Measurements from ENCODE around the gene EXOC3L4. TPM values are rescaled to one million over a fixed set of nuclear protein-coding genes. Genes with fewer than 3 reads are reported as not detected.

Gene EXOC3L4
- total RNA-seq, 2 donors from 2014 or later, result 0.66 to 1.8 TPM

- TF ChIP-seq CTCF (IDR thresholded peaks at IDR 0.05) (peak in 3 of 7 experiments; percentile 13 to 35 (median 26)), POLR2A (IDR thresholded peaks at IDR 0.05) (no peak)
- Histone ChIP-seq H3K4me3 (no peak overlapping the region), H3K27me3 (no peaks in the 10 kb centered on the region)
These were observed 4.7 kb downstream of the EXOC3L4 start for GRCh38 chr14:103099081-103099732.

GRCh38 chr14:103099733-103100280, 5.3 kb downstream of the EXOC3L4 start:
- DNase-seq (no peak), ATAC-seq (no peak)
- TF ChIP-seq CTCF (IDR thresholded peaks at IDR 0.05) (no peak), POLR2A (IDR thresholded peaks at IDR 0.05) (no peak)
- intact Hi-C loops (cut with DNase I), result loop anchor here (10.0 kb wide), 1 partner anchor 195 kb away; no protein-coding TSS in a partner anchor
- Histone ChIP-seq H3K36me3 (replicated peaks in 1 of 2; ENCODE audit: insufficient read depth in 1 of 2, low read depth in 2 of 2) (no peaks in the 10 kb centered on the region), H3K27me3 (no peaks in the 10 kb centered on the region), H3K9me3 (no peaks in the 10 kb centered on the region), H3K4me3 (no peak overlapping the region), H3K27ac (no peak overlapping the region), H3K4me1 (peaks cover 32% of the 10 kb centered on the region)
- WGBS, 2 donors, result 77 to 93% methylated on average over 3 to 8 of the region's 8 CpGs

More at GRCh38 chr14:103099081-103099732, 4.7 kb downstream of the EXOC3L4 start:
- Histone ChIP-seq H3K36me3 (replicated peaks in 1 of 2; ENCODE audit: insufficient read depth in 1 of 2, low read depth in 2 of 2) (no peaks in the 10 kb centered on the region), H3K9me3 (no peaks in the 10 kb centered on the region), H3K4me1 (peaks cover 26% of the 10 kb centered on the region), H3K27ac (no peak overlapping the region)
- peak in 1 of 4 donors; percentile 62 for DNase-seq
- intact Hi-C loops (cut with DNase I), result no loop called here
- WGBS, 2 donors, result 11 to 30% methylated on average over 7 to 12 of the region's 12 CpGs
- peak; percentile 26 for ATAC-seq

- intact Hi-C loops (cut with DNase I), result loop anchor here (10.0 kb wide), 1 partner anchor 194 kb away; no protein-coding TSS in a partner anchor
- Histone ChIP-seq H3K27me3 (no peaks in the 10 kb centered on the region), H3K36me3 (replicated peaks in 1 of 2; ENCODE audit: insufficient read depth in 1 of 2, low read depth in 2 of 2) (no peaks in the 10 kb centered on the region), H3K9me3 (no peaks in the 10 kb centered on the region), H3K4me1 (peaks cover 37% of the 10 kb centered on the region), H3K27ac (no peak overlapping the region), H3K4me3 (no peak overlapping the region)
- DNase-seq (peak in 1 of 4 donors; percentile 6), ATAC-seq (no peak)
- TF ChIP-seq POLR2A (IDR thresholded peaks at IDR 0.05) (no peak), CTCF (IDR thresholded peaks at IDR 0.05) (no peak)
- 76 to 91% methylated on average over 15 to 25 of the region's 25 CpGs for WGBS, 2 donors
These were observed 6.0 kb downstream of the EXOC3L4 start for GRCh38 chr14:103100281-103101121.

- TF ChIP-seq CTCF (IDR thresholded peaks at IDR 0.05) (no peak), POLR2A (IDR thresholded peaks at IDR 0.05) (no peak)
- intact Hi-C loops (cut with DNase I), result loop anchor here (10.0 kb wide), 1 partner anchor 193 kb away; no protein-coding TSS in a partner anchor
- WGBS, 2 donors, result 91 to 94% methylated on average over 10 to 11 of the region's 11 CpGs
- H3K9me3 ChIP-seq, result no peaks in the 10 kb centered on the region
- H3K27me3 ChIP-seq, result no peaks in the 10 kb centered on the region
- H3K4me3 ChIP-seq, result no peak overlapping the region
- peaks cover 37% of the 10 kb centered on the region for H3K4me1 ChIP-seq
- no peak for ATAC-seq
- no peak overlapping the region for H3K27ac ChIP-seq
- no peaks in the 10 kb centered on the region for H3K36me3 ChIP-seq (replicated peaks in 1 of 2; ENCODE audit: insufficient read depth in 1 of 2, low read depth in 2 of 2)
- peak in 1 of 4 donors; percentile 4 for DNase-seq
These were observed 6.9 kb downstream of the EXOC3L4 start for GRCh38 chr14:103101257-103101962.

Data from body of pancreas (tissue), 4 donors.